ENCODE measurements around the gene VPS13D.
A peak's percentile ranks its signal among the peaks of the same experiment; 100 is the strongest.

VPS13D gene, protein sequence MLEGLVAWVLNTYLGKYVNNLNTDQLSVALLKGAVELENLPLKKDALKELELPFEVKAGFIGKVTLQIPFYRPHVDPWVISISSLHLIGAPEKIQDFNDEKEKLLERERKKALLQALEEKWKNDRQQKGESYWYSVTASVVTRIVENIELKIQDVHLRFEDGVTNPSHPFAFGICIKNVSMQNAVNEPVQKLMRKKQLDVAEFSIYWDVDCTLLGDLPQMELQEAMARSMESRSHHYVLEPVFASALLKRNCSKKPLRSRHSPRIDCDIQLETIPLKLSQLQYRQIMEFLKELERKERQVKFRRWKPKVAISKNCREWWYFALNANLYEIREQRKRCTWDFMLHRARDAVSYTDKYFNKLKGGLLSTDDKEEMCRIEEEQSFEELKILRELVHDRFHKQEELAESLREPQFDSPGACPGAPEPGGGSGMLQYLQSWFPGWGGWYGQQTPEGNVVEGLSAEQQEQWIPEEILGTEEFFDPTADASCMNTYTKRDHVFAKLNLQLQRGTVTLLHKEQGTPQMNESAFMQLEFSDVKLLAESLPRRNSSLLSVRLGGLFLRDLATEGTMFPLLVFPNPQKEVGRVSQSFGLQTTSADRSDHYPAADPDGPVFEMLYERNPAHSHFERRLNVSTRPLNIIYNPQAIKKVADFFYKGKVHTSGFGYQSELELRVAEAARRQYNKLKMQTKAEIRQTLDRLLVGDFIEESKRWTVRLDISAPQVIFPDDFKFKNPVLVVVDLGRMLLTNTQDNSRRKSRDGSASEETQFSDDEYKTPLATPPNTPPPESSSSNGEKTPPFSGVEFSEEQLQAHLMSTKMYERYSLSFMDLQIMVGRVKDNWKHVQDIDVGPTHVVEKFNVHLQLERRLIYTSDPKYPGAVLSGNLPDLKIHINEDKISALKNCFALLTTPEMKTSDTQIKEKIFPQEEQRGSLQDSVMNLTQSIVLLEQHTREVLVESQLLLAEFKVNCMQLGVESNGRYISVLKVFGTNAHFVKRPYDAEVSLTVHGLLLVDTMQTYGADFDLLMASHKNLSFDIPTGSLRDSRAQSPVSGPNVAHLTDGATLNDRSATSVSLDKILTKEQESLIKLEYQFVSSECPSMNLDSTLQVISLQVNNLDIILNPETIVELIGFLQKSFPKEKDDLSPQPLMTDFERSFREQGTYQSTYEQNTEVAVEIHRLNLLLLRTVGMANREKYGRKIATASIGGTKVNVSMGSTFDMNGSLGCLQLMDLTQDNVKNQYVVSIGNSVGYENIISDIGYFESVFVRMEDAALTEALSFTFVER (N-terminal part only)

DNA sequence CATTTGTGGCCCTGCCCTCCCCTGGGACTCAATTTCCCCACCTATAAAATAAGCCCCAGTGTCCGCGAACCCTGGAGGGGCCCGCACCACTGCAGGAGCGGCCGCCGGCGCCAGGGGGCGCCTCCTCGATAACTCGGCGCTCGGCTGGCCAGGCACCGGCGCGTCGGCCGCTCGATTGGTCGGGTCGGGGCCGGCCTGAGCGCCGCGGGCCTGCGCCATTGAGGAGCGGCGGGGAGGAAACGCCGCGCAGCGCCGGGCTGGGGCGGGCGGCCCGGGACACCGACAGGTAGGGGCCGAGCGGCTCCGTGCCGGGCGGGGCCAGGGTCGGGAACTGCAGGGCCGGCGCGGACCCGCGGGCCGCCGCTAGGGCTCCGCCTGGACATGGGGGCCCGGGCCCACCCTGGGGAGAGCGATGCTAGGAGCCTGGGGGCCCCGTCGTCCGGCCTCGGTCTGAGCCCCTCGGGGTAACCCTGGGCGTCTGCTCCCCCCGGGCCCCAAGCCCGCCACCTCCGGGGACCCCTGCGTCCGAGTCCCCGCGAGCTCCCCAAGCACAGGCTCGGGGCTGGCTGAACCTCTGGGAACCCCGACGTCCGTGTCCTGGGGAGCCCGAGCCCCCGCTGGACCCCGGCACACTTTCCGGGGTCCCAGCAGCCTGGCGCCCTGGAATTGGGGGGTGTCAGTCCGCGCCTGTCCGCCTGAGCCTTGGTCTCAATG lies at the start of gene VPS13D:
Gene VPS13D, plus strand, starts transcription at position 196 of the 714 bp plus-strand sequence. CDS start 4,237 bp downstream, outside the sequence.
- no peaks in the 10 kb centered on the region for H3K27me3 Mint-ChIP-seq

DNA sequence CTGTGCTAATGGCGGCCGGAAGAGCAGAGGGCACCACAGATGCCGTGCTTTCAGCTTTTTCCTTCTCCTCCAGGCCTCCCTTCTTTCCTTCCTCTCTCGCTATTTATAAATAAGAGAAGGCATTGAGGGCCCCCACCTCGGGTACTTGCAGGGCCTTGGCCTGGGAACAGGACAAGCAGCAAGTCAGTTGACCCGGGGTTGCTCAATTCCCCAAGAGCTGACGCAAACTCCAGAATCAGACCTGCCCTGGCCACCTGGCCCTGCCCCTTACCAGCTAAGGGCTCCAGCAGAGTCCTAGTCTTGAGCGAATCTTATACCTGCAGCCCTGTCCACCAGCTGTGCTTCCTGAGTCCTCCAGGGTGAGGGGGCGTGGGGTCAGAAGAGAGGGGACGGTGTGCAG lies 49.5 kb upstream of the VPS13D start:
- Mint-ChIP-seq H3K27ac (no peak overlapping the region), H3K4me3 (no peak overlapping the region), H3K4me1 (peaks cover 63 to 87% of the 10 kb centered on the region in 2 donors), H3K36me3 (peaks cover 40 to 50% of the 10 kb centered on the region in 2 donors), H3K9me3 (no peaks in the 10 kb centered on the region), H3K27me3 (no peaks in the 10 kb centered on the region)
- ATAC-seq (replicated peaks) (no peak), DNase-seq (no peak)

More for the DNA sequence above, at the start of gene VPS13D:
- DNase-seq (peak; percentile 74), ATAC-seq (replicated peaks) (peak; percentile 93 to 95)
- Mint-ChIP-seq H3K36me3 (peaks cover 0 to 4% of the 10 kb centered on the region in 2 donors), H3K9me3 (no peaks in the 10 kb centered on the region), H3K4me1 (peaks cover 12 to 13% of the 10 kb centered on the region in 2 donors), H3K27ac (peak within 1 kb of the TSS; percentile 83), H3K4me3 (peak within 1 kb of the TSS; percentile 86 to 90)

DNA sequence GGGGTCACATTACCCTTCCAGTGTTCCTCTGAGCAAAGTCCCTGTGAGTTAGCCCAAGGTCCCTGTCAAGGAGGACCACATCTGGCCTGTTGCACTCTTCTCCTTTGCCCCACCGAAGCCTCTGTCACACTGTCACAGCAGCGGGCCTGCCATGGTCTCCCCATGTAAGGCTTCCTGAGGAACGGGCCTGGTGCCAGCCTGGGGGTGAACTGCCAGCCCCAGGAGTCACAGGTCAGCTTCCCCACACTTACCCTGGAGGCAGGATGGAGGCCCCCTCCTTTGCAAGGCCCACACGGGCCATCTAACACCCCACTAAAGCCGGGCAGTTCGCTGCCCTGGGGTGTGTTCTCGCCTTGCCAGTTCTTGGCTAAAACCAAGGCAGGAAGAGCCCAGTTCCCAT lies 48.9 kb upstream of the VPS13D start:
- ATAC-seq (replicated peaks) (no peak), DNase-seq (no peak)
- Mint-ChIP-seq H3K4me3 (no peak overlapping the region), H3K27me3 (no peaks in the 10 kb centered on the region), H3K4me1 (peaks cover 63 to 87% of the 10 kb centered on the region in 2 donors), H3K36me3 (peaks cover 40 to 49% of the 10 kb centered on the region in 2 donors), H3K9me3 (no peaks in the 10 kb centered on the region), H3K27ac (peak overlapping the region; percentile 51)

DNA sequence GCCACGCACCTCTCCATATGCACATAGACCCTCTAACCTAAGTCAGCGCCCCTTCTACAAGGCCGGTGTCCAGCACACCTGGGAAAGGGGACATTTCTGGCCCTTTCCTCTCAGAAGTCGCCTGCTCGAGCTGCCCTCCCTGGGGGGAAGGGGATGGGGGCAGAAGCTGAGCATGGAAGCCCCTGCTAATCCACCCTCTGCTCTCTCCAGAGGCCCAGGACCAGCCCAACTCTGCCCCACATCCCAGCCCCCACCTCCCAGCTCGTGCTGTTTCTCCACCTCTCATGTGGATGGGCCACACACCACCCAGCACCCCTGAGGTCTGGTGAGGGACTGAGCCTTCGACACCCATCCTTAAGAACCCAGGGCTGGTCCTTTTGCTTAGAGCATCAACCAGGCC lies 48.3 kb upstream of the VPS13D start:
- Mint-ChIP-seq H3K36me3 (peaks cover 37 to 42% of the 10 kb centered on the region in 2 donors), H3K27ac (peak overlapping the region; percentile 16), H3K4me1 (peaks cover 59 to 85% of the 10 kb centered on the region in 2 donors), H3K9me3 (no peaks in the 10 kb centered on the region), H3K4me3 (no peak overlapping the region), H3K27me3 (no peaks in the 10 kb centered on the region)
- ATAC-seq (replicated peaks), result no peak
- DNase-seq, result no peak

DNA sequence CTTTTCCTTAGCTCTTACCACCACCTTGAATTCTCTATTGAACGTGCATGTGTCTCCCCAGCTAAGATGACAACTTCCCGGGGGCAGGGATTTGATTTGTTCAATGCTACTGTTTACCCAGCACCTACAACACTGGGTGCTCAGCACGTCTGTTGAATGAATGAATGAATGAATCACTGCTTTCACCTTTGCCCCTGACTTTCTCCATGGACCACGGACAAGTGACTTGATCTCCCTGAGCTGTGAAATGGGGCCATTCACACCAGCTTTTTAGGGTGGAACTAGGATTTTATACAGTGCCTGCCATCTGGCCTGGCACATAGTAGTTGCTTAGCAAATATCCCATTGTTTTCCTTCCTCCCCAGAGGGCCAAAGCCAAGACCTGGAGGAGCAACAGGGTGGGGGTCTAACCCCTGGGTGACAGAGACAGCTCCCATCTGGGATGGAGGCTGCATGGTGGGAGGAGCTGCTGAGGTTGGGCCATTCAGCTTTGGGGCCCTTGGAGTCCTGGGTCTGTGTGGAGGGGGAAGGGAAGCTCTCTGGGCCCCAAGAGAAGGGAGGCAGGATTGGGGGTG lies 47.3 kb upstream of the VPS13D start:
- ATAC-seq (replicated peaks) (no peak), DNase-seq (no peak)
- peak overlapping the region; percentile 74 for H3K27ac Mint-ChIP-seq
- peaks cover 57 to 84% of the 10 kb centered on the region in 2 donors for H3K4me1 Mint-ChIP-seq
- H3K4me3 Mint-ChIP-seq, result no peak overlapping the region
- H3K9me3 Mint-ChIP-seq, result no peaks in the 10 kb centered on the region
- H3K36me3 Mint-ChIP-seq, result peaks cover 36 to 43% of the 10 kb centered on the region in 2 donors
- H3K27me3 Mint-ChIP-seq, result no peaks in the 10 kb centered on the region

DNA sequence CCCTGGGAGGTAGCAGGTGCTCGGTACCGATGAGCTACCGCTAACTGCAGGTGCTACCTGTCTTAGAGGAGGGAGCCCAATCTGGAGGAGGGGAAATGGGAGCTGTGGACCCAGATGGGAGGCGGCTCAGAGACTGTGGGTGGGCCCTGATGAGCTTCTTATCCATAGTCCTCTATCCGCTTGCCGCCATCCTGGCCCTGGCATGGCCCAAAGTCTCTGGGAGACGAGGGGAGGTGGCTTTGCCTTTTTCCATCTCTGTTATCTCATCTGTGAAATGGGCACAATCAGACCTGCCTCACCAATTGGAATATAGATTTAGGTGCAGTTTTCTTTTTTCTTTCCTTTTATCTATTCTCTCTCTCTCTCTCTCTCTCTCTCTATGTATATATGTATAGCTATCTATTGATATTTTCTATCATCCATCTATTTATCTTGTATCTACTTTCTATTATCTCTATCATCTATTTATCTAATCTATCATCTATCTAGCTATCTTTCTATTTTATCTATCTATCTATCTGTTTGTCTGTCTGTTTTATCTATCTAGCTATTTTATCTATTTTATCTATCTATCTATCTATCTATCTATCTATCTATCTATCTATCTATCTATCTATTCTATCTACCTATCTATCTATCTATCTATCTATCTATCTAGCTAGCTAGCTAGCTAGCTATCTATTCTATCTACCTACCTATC lies 46.6 kb upstream of the VPS13D start:
- Mint-ChIP-seq H3K27ac (peak overlapping the region; percentile 74), H3K36me3 (peaks cover 36 to 44% of the 10 kb centered on the region in 2 donors), H3K27me3 (no peaks in the 10 kb centered on the region), H3K4me1 (peaks cover 54 to 83% of the 10 kb centered on the region in 2 donors), H3K4me3 (no peak overlapping the region), H3K9me3 (no peaks in the 10 kb centered on the region)
- ATAC-seq (replicated peaks), result no peak
- DNase-seq, result no peak

DNA sequence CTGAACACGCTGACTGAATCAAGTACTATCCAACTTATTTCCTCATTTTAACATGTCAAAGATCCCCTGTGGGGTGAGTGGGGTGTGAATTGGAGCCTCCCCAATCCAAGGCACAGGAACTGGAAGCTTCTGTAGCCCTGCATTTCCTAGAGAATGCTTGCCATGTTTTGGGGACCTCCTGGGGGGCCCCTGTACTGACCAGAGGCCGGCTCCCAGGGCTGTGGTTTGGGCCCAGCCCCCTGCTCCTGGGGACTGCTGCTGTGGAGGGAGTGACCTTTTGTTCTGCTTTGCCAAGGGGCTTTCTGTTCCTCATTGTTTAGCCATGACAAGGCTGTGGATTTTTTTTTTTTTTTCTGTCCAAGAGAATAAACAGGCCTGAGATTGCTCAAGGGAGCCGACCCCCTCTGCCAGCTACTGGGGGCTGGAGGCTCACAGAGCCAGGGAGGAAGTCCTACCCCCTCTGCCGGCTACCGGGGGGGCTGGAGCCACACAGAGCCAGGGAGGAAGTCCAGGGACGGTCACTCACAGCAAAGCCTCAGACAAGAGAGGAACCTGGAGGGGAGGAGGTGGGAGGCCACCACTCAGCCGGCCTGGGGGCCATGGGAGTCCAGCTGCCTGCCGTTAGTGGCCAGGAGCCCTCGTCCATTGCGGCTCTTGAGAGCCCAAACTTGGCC lies 45.7 kb upstream of the VPS13D start:
- DNase-seq, result peak; percentile 36
- peak; percentile 86 for ATAC-seq (replicated peaks)
- Mint-ChIP-seq H3K9me3 (no peaks in the 10 kb centered on the region), H3K36me3 (peaks cover 32 to 48% of the 10 kb centered on the region in 2 donors), H3K27me3 (no peaks in the 10 kb centered on the region), H3K4me3 (peak overlapping the region; percentile 75 to 77), H3K4me1 (peaks cover 46 to 80% of the 10 kb centered on the region in 2 donors), H3K27ac (peak overlapping the region; percentile 94)

DNA sequence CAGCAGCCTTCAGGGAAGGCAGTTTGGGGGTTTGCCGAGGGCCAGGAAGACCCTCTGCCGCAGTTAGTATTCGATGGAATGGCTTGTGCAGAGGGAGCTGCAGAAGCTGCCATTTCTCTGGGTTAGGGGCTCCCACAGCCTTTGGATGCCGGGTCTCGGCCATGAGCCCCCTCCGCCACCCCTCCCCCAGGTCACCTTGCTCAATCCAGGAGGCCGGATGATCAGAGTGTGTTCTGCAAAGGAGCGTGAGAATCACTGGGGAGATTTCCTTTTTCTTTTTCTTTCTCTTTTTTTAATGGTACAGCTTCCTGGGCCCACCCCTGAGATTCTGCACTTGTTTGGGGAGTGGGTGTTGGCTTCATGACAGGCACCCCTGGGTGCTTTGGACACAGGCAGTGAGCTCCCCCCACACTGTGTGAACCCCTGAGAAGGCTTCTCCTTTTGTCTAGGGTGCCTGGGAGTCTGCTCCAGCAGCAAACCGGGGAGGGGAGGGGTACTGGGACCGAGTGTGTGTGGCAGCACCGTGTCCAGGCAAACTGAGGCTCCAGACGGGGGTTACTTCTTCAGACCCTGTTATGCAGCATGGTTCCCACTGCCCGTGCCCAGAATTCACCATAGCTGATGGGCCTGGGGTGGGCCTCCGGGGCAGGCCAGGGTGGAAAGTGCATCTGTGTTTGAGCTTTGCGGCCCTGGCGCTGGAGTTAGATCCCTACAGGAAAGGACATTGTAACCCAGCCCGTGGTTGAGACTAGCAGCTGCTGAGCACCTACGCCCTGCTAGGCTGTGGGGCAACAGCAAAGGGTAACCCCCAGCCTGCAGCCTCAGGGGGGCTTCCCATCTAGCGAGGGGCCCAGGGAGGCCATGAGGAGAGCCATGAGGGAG lies 44.6 kb upstream of the VPS13D start:
- H3K4me1 Mint-ChIP-seq, result peaks cover 42 to 71% of the 10 kb centered on the region in 2 donors
- H3K36me3 Mint-ChIP-seq, result peaks cover 42 to 48% of the 10 kb centered on the region in 2 donors
- peak overlapping the region; percentile 76 for H3K27ac Mint-ChIP-seq
- DNase-seq, result no peak
- no peaks in the 10 kb centered on the region for H3K9me3 Mint-ChIP-seq
- H3K4me3 Mint-ChIP-seq, result peak overlapping the region in 1 of 2 donors; percentile 30
- no peak for ATAC-seq (replicated peaks)
- no peaks in the 10 kb centered on the region for H3K27me3 Mint-ChIP-seq

DNA sequence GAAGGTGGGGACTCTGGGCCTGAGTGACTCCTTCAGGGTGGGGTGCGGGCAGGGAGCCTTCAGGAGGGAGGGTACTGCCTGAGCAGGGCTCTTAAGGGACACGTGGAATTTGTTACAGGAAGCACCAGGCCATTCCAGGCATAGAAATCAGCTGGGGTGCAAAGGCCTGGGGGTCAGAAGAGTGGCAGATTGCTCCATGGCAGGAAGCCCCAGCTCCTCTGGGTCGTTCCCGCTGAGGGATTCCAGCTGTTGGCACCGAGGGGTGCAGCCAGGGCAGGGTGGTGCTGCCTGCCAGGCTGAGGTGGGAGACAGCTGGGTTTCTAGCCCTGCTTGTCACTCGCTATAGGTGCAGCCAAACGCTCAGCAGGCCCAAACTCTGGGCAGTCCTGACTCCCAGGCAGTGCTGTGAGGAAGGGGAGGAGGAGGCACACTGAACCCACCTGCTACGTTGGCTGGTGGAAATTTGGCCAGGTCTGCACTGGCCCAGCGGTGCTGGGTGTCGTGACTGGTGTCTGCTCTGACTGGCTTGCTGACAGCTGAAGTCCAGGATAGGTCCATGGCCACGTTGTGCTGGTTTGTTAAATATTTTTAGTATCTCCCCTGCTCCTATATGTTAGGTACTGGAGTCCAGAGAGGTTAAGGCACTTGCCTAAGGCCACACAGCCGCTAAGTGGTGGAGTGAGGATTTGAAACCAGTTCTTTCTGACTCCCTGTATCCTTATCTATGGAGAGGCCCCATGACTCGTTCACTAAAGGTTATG lies 43.7 kb upstream of the VPS13D start:
- H3K4me1 Mint-ChIP-seq, result peaks cover 41 to 72% of the 10 kb centered on the region in 2 donors
- no peak overlapping the region for H3K4me3 Mint-ChIP-seq
- DNase-seq, result no peak
- H3K27me3 Mint-ChIP-seq, result no peaks in the 10 kb centered on the region
- H3K27ac Mint-ChIP-seq, result no peak overlapping the region
- peaks cover 46 to 50% of the 10 kb centered on the region in 2 donors for H3K36me3 Mint-ChIP-seq
- no peaks in the 10 kb centered on the region for H3K9me3 Mint-ChIP-seq
- no peak for ATAC-seq (replicated peaks)

DNA sequence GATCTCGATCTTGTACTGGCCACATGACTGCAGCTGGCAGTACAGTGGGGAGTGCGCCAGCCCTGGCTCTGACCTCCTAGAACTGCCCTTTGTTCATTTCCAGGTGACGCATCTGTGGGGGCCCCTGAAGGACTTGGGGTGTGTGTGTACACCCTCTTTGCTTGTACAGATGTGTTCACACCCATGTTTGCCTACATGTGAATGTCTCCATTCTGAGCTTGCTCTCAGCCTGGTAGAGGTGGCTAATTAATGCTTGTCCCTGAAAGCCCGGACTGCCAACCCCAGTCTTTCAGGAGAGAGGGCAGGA lies 43.2 kb upstream of the VPS13D start:
- ATAC-seq (replicated peaks), result no peak
- no peak overlapping the region for H3K4me3 Mint-ChIP-seq
- no peak overlapping the region for H3K27ac Mint-ChIP-seq
- H3K4me1 Mint-ChIP-seq, result peaks cover 41 to 73% of the 10 kb centered on the region in 2 donors
- H3K9me3 Mint-ChIP-seq, result no peaks in the 10 kb centered on the region
- H3K36me3 Mint-ChIP-seq, result peaks cover 47 to 53% of the 10 kb centered on the region in 2 donors
- DNase-seq, result no peak
- no peaks in the 10 kb centered on the region for H3K27me3 Mint-ChIP-seq

DNA sequence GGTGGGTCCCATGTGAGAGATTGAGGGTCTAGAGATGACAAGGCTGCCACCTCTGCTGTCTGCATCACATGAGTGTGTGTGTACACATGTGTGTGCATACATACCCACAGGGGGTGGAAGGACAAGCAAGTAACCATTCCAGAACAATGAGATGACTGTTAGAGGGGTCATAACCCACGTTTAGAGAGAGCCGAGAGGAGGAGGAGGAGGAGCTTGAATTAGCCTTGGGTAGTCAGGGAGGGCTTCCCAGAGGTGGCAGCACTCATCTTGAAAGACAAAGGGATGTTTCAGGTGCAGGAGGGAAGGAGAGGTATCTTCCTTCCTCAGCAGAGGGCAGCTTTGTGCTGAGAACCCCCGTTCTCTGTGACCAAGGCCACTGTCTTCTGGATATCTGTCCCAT lies 41.7 kb upstream of the VPS13D start:
- Mint-ChIP-seq H3K9me3 (no peaks in the 10 kb centered on the region), H3K4me3 (no peak overlapping the region), H3K27me3 (no peaks in the 10 kb centered on the region), H3K36me3 (peaks cover 50 to 59% of the 10 kb centered on the region in 2 donors), H3K4me1 (peaks cover 33 to 64% of the 10 kb centered on the region in 2 donors), H3K27ac (peak overlapping the region; percentile 31)
- ATAC-seq (replicated peaks), result no peak
- no peak for DNase-seq

Measured in stimulated activated naive B cell treated with anti-CD40 and anti-IgM and Interleukin-4, amounts not matched to agents 10 μg/mL and 1 μg/mL and 100 μg/mL, for 72 hours (primary cell).